Stimulated activated CD4-positive, alpha-beta T cell treated with anti-CD3 and anti-CD28 coated beads, TNF-alpha, amount 100 ng/mL, for 24 hours (primary cell): ENCODE data around the gene C2orf42.
A peak's percentile ranks its signal among the peaks of the same experiment; 100 is the strongest.
"Not testable (repeated sequence)": the region's sequence is repeated elsewhere in the genome, so short reads cannot be mapped to it uniquely, and the experiment has no call there.

Source experiments
- DNase-seq, 3 experiments: peaks; one replicate each; pipeline ENCODE4 v3.0.0-alpha.2; 2020; ENCODE audit warnings: low read depth in 3 of 3

The C2orf42 gene

DNA sequence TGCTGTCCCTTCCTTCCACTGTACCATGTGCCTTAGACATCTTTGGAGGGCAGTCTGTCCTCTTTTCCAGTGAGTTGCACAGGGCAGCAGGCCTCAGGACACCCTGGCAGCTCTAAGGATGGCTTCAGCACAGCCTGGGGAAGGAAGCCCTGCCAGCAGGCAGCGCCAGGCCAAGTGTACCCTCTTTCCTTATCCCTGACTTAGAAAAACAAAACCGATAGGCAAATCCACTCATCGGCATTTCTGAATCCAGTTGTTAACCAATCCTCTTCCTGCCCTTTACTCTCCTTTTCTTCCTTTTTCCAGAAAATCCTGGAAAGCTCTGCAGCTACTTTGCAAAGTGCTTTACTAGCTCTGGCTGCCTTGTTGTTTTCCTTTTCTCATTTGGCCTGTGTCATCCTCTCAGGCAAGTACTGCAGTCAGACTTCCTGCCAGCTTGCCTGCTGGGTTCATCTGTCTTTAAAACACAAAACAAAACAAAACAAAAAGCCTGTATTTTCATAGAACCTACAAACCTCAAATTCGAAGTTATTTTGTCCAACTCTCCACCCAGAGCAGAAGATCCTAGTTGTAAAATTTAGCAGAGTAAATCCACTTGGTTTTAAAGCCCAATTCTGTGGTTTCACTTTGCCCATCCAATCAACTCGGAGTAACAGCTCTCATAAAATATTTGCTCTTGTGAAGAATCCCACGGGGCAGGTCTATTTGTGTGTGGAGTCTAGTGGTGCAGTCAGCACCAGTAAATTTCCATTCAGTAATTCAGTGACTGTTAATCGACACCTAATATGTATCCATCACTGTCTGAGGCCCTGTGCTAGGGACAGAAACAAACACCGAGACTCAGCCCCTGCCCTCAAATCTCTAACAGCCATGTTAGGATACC is 58.3 kb downstream of the C2orf42 start:
- DNase-seq = no peak

DNA sequence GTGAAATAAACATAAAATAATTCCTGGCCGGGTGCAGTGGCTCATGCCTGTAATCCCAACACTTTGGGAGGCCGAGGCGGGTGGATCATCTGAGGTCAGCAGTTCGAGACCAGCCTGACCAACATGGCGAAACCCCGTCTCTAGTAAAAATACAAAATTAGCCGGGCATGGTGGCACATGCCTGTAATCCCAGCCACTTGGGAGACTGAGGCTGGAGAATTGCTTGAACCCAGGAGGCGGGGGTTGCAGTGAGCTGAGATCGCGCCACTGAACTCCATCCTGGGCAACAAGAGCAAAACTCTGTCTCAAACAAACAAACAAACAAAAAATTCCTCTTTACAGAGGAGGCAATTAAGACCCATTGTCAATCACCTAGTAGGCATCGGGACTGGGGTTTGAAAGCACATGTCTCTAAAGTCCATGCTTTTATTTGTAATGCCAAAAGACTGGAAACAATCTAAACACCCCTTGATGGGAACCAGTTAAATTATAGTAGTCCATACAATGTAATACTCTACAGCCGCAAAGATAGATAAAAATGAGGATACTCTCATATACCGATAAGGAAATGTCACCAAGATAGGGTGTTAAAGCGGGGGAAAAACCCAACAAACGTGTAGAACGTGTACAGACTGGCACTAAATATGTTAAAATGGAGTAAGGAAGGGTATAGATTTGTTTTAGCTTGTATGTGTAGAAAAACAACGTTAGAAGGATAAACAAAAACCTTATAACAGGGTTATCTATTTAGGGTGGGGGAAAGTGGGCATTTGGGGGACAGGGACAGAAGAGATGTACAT is 59.3 kb downstream of the C2orf42 start:
- not testable (repeated sequence) for DNase-seq

DNA sequence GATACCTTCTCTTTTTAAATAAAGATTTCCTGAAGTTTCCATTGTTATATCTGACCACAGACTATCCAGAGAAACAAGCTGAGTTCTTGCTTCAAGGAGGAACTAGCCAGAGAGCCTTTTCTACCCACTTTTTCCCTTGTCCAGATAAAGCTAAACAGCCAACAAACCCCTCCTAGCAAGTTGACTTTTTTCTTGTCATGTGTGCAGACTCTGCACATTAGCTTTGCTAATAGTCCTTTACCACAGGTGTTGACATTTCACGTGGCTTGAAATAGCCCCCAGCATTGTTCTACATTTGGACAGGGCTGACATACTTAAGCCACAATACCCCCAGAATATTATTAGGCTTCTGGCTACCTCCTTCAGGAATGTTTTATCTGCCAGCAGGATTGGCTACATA is 62.8 kb downstream of the C2orf42 start:
- DNase-seq = no peak

DNA sequence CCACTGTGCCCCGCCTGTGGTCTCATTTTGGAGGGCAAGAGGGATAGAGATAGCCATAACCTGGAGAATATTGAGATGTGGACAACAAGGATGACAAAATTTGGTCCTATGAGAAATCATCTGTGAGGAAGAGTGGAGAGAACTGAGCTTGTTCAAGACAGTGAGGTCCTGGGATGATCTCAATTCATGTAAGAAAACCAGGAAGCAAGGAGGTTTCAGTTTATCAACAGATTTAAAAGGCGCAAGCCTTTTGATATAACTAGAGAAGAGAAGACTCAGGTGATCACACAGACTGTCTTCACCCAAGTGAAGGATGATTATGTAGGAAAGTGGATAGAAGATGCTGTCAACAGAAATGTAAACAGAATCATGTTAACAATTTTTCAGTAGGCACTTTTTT is 64.4 kb downstream of the C2orf42 start:
- no peak for DNase-seq

DNA sequence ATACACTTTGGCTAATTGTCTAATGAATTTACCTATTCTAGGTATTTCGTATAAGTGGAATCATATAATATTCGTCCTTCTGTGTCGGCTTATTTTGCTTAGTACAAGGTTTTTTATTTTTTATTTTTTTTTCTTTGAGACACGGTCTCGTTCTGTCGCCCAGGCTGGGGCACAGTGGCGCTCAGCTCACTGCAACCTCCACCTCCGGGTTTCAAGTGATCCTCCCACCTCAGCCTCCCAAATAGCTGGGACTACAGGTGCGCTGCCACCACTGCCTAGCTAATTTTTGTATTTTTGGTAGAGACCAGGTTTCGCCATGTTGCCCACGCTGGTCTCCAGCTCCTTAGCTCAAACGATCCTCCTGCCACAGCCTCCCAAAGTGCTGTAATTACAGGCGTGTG is 65.3 kb downstream of the C2orf42 start:
- no peak for DNase-seq

DNA sequence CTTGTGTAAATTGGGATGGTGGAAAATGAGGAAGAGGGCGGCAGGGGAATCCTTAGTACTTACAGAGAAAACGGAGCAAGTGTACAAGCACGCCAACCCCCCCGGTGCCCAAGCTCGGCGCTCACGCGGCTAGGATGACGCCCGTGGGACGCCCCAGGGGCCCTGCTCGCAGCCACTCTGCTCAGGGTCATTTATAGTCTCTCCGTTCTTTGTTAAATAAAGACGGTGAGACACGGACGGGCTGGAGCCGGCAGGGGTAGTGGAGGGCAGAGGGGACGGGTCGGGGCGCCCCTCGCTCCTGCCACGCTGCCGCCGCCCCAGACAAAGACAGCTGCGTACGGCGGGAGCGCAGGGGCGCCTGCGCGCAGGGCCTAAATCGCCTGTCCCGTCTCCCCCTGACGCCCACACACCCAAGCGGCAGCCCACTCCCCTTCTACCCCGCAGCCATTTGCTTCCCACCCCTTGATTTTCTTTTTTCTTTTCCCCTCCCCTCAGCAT is 65.8 kb downstream of the C2orf42 start:
- peak in 2 of 3 experiments; percentile 35 to 60 for DNase-seq

DNA sequence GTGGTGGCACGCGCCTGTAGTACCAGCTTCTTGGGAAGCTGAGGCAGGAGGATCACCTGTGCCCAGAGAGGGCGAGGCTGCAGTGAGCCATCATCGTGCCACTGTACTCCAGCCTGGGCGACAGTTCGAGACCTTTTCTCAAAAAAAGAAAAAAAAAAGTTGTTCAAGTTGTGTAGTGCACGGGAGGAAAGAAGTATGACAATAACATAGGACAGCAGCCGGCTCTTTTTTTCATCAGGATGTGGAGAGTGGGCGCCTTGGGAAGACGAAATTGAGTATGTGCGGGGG is 67.0 kb downstream of the C2orf42 start:
- DNase-seq = no peak

DNA sequence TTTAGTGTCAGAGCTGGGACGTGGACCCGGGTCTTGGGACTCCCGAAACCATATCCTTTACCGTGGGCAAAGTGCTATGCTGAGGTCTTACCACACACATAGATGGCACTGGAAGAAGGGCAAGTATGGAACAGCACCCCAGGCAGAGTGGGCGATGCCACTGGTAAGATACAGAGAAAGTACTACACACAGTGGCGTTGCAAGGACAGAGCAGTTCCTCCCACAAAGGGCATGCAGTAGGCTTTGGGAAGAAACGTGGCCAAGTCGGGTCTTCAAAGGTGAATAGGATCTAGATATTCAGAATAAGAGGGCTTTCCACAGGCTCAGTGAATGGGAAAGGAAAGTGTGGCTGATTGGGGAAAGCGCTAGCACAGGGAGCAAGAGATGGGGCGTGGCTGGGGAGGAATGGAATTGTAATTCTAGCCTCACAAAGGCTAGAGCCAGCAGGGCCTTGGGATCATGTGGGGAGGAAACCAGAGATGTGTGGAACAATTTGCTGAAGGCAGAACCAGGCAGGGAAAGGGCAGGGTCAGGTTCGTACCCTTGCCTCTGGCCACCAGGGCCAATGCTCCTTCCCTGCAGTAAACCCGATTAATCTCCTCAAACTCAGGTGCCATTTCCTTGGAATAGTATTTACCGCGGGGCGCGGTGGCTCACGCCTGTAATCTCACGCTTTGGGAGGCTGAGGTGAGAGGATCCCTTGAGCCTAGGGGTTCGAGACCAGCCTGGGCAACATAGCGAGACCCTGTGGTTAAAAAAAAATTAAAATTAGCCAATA is 67.6 kb downstream of the C2orf42 start:
- DNase-seq = no peak

DNA sequence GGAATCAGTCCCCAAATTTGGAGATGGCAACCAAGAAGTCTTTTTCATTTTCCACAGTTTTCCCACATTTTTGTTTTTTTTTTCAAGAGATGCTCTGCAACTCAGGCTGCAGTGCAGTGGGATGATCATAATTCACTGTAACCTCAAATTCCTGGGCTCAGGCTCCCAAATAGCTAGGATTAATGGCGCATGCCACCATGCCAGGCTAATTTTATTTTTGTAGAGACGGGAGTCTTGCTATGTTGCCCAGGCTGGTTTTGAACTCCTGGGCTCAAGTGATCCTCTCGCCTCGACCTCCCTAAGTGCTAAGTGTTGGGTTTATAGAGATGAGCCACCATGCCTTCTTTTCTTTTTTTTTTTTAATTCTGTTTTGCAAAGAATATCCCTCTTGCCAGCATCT is 68.3 kb downstream of the C2orf42 start:
- no peak for DNase-seq

DNA sequence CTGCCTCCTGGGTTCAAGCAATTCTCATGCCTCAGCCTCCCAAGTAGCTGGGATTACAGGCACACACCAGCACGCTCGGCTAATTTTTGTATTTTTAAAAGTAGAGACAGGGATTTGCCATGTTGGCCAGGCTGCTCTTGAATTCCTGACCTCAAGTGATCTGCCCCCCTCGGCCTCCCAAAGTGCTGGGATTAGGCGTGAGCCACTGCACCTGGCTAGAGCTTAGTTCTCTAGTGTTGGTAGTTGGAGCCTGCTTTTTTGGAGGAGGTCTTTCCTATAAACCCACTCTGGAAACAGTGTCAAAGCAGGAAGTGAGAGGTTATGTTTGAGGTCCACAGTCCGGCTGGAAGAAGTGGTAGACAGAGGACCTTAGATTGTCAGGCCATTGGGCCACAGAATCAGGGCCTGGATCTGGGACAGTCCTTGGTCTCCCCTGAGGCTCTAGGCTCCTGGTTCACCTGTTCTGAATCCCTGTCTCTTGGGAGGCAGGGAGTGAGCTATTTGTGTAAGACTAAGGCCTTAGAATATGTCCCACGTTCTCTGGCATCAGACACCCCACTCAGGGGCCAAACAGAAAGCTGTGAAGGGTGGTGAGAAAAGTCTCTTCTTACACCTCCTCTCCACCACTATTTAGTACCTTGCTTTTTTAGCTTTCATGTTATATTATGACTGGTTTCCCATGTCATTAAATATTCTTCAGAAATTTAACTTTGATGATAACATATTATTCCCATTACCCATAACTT is 69.0 kb downstream of the C2orf42 start:
- no peak for DNase-seq

DNA sequence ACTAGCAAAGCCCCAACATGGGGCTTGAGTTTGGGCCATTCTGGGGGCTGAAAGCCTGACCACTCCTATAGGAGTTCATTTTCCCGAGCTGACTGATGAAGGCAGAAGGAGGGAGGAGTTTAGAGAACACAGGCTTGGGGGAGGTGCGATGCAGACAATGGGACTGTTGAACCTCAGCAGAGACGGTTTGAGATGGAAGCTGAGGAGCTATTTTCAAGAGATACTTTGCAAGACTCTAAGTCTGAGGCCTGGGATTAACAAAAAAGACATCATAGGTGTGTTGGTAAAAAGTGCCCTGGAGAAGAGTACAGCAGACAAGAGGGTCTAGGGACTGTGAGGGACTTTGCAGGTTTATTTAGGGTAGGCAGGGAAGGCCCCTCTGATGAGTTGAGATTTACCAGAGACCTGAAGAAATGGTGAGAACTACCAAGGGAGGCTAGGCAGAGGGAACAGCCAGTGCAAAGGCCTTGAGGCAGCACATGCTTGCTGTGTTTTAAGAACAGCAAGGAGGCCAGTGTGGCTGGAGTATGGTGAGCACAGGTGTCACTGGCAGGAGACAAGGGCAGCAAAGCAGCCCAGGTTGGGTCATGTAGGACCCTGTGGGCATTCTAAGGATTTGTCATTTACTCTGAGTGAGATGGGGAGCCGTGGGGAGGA is 71.9 kb downstream of the C2orf42 start:
- no peak for DNase-seq

DNA sequence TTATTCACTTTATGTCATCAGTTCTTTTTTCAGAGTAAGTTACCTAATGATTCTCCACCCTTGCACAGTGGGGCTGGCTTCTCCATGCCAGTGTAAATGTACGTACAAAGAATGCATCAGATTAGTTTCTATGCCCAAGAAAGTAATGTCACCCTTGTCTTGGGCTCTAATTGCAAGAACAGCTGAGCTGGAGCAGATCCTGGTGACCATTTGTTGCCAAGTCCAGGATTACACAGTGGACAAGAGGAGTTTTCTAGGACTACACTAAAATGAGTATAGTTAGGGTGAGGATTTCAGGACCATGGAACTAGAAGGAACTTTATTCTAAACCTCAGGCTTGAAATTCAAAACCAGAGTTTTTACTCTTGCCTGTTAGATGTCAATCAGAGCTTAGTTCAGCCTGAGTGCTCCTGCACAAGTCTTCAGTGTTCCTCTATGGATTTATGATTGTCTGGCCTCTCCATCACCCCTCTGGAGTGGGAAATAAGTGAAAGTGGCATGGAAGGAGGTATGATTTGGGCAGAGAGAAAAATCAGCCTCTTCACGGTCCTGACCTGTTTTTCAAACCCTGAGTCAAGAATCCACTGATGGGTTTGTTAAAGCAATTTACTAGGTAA is 73.8 kb downstream of the C2orf42 start:
- no peak for DNase-seq

DNA sequence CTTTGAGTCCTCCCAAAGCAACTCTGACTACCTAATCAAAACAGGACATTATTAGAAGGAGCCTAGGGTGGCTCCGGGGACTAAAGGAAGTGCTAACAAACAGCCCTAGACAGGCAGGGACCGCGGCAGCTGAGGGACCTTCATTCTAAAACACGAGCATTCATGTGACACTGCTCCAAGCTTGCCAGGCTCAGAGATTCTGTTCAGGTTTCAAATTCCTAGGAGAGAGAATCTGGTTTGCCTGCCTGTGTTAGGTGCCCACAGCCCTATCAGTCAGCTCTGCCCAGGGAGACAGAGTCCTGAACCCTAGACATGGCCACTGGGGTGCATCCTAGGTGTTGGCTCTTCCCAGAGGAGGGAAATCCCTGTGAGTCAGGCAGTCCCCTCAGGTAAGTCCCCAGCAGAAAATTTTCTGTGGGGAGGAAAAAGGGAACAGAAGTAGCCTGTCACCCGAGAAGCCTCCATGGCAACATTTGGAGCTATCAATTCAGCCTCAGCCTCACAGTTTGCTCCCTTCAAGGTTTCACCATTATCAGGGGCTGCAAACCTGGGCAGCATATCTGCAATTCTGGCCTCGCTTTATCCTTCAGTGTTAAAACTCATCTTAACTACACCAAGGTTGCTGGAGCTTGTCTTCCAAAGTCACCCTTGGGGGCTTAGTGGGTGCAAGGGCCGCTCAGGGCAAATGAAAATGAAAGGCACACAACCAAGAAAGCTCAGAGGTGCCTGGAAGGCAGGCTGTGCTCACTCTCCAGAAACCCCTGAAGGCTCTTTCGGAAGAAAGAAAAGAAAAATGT is 75.0 kb downstream of the C2orf42 start:
- no peak for DNase-seq

DNA sequence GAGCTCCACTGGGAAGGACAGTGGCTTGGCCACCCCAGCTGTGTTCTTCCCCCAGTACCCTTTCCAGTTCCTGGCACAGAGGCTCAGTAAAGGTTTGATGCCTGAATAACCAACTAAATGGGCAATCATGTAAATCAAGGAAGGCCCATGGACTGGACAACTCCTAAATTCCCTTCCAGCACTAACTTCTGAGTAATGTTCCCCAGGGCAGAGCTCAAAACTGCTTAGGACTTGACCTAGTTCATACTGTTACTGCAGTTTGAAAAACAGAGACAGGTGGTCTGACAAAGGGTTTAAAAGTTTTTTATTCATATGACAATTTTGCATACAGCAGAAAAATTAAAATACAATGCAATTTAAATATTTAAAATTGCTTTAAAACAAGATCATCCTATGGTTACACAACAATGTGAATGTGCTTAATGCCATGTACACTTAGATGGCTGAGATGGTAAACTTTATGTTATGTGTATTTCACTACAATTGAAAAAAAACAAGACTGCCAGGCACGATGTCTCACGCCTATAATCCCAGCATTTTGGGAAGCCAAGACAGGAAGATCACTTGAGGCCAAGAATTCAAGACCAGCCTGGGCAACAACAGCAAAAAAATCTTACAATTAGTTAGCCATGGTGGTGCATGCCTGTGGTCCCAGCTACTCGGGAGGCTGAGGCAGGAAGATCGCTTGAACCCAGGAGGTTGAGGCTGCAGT is 77.3 kb downstream of the C2orf42 start:
- DNase-seq = no peak

DNA sequence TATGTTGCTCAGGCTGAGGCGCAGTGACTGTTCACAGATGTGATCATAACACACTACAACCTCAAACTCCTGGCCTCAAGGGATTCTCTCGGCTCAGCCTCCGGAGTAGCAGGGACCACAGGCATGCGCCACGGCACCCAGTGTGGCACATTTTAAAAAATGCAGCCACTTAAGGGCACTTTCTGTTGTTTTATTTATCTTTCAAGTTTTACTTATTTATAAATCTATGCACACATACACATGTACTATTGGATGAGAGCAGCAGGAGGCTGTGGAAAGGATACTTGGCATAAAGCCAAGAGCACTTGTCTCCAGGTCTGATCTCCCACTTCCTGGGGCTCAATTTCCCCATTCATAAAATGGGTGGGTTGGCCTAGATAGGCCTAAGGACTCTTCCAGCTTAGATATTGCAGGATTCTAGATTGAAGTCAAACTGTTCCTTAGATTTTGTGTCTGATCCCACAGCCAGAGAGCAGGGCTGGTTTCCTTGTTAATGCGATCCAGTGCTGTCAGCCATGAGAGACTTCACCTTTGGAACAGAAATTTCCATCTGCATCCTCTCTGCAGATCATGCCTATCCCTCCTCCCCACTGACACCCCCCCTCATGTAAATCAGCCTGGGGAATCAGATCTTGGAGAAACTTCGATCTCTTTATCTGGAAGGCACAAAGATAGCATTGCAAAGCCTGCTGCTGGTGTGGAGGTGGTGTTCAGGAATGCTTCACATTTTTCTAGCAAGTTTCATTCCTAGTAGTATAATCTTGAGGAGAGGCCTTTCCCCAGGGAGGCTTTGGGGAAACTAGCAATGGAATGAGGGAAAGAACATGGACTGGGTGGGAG is 78.8 kb downstream of the C2orf42 start:
- no peak for DNase-seq

DNA sequence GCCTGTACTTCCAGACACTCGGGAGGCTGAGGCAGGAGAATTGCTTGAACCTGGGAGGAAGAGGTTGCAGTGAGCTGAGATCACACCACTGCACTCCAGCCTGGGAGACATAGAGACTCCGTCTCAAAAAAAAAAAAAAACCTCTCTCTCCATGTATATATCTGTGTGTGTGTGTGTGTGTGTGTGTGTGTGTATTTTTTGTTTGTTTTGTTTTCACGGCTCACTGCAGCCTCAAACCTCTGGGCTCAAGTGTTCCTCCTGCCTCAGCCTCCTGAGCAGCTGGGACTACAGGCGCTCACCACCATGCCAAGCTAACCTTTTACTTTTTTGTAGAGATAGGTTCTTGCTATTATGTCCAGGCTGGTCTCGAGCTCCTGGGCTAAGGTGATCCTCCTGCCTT is 80.4 kb downstream of the C2orf42 start:
- not testable (repeated sequence) for DNase-seq

DNA sequence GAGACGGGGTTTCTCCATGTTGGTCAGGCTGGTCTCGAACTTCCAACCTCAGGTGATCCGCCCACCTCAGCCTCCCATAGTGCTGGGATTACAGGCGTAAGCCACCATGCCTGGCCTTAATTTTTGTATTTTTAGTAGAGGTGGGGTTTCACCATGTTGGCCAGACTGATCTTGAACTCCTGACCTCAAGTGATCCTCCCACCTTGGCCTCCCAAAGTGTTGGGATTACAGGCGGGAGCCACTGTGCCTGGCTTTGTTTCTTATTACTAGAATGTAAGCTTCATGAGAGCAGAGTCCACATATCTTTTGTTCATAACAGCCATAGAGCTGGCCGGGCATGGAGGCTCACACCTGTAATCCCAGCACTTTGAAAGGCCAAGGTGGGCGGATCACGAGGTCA is 84.7 kb downstream of the C2orf42 start:
- not testable (repeated sequence) for DNase-seq
